HG03575 (cell line): Measurements from ENCODE around the gene BMPER.
"Not testable (repeated sequence)": the region's sequence is repeated elsewhere in the genome, so short reads cannot be mapped to it uniquely, and the experiment has no call there.

Source experiments
- ATAC-seq: cut with Tn5 transposase; IDR thresholded peaks from one replicate; pipeline ENCODE4 v1.9.1; 2021; ENCODE audit not compliant: unreplicated experiment, insufficient number of reproducible peaks, low FRiP score; ENCODE audit errors: extremely low read depth

Gene BMPER

GRCh38 chr7:34140066-34140465, 234.7 kb downstream of the BMPER start:
- no peak for ATAC-seq

- ATAC-seq = no peak
These were observed 238.1 kb downstream of the BMPER start for GRCh38 chr7:34143402-34143801.

- no peak for ATAC-seq
These were observed 240.3 kb downstream of the BMPER start for GRCh38 chr7:34145603-34146002.

- no peak for ATAC-seq
These were observed 248.4 kb downstream of the BMPER start for GRCh38 chr7:34153656-34154270.

GRCh38 chr7:34155220-34155908, 250.0 kb downstream of the BMPER start:
- ATAC-seq = no peak

GRCh38 chr7:34156336-34156735, 251.0 kb downstream of the BMPER start:
- ATAC-seq = no peak

- ATAC-seq = no peak
These were observed 251.8 kb downstream of the BMPER start for GRCh38 chr7:34157137-34157536.

GRCh38 chr7:34158368-34159153, 253.2 kb downstream of the BMPER start:
- no peak for ATAC-seq

- ATAC-seq = no peak
These were observed 255.0 kb downstream of the BMPER start for GRCh38 chr7:34160261-34160752.

GRCh38 chr7:34162027-34162565, 256.8 kb downstream of the BMPER start:
- no peak for ATAC-seq

- no peak for ATAC-seq
These were observed 257.3 kb downstream of the BMPER start for GRCh38 chr7:34162677-34163076.

GRCh38 chr7:34163956-34164355, 258.6 kb downstream of the BMPER start:
- no peak for ATAC-seq

GRCh38 chr7:34165466-34165865, 260.1 kb downstream of the BMPER start:
- no peak for ATAC-seq

GRCh38 chr7:34165927-34166550, 260.7 kb downstream of the BMPER start:
- no peak for ATAC-seq

GRCh38 chr7:34168013-34168412, 262.7 kb downstream of the BMPER start:
- ATAC-seq = no peak

GRCh38 chr7:34174688-34175616, 269.6 kb downstream of the BMPER start:
- not testable (repeated sequence) for ATAC-seq

- no peak for ATAC-seq
These were observed 270.5 kb downstream of the BMPER start for GRCh38 chr7:34175837-34176236.

GRCh38 chr7:34177476-34177875, 272.1 kb downstream of the BMPER start:
- no peak for ATAC-seq
